ENCODE data around the gene SNX11.
A peak's percentile ranks its signal among the peaks of the same experiment; 100 is the strongest.

SNX11 gene

DNA sequence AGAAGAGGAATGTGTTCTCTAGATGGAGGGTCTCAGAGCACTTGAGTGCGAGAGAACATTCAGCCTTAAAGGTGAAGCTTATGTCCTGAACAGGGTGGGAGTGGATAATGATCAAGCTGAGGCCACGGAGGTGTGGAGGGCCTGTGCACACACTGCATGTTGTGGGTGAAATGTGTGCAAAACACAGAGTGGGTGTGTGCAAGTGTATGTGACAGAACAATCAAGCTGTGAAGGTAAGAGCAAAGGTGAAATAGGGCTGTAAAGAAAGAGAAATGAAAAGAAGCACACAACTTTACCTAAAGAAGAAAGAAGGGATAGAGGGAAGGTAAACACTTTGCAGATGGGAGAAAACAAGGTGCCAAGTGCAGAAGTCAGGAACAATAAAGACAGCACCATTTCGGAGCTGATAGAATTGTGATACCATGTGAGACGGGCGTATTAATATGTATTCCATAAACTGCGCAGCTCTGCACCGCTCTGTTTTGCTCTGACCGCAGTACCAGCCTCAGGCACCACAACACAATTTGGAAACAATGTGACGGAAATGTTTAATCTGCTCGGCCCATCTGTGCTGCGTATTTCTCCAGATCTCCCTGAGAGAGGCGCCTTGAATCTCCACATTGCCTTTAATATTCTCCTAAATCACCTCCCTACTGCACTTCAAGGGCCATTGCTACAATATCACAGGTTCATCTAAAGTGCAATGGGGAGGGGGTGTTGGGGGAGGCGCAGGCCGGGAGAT is 40.6 kb downstream of the SNX11 start:
- TF ChIP-seq, protein P1, sequence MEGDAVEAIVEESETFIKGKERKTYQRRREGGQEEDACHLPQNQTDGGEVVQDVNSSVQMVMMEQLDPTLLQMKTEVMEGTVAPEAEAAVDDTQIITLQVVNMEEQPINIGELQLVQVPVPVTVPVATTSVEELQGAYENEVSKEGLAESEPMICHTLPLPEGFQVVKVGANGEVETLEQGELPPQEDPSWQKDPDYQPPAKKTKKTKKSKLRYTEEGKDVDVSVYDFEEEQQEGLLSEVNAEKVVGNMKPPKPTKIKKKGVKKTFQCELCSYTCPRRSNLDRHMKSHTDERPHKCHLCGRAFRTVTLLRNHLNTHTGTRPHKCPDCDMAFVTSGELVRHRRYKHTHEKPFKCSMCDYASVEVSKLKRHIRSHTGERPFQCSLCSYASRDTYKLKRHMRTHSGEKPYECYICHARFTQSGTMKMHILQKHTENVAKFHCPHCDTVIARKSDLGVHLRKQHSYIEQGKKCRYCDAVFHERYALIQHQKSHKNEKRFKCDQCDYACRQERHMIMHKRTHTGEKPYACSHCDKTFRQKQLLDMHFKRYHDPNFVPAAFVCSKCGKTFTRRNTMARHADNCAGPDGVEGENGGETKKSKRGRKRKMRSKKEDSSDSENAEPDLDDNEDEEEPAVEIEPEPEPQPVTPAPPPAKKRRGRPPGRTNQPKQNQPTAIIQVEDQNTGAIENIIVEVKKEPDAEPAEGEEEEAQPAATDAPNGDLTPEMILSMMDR (conservative IDR thresholded peaks at IDR 0.05; ENCODE audit: low read depth, low read length) = no peak
- no peak for DNase-seq (ENCODE audit: low read depth)
- H3K4me3 ChIP-seq (ENCODE audit: low read depth, low read length) = no peak overlapping the region

DNA sequence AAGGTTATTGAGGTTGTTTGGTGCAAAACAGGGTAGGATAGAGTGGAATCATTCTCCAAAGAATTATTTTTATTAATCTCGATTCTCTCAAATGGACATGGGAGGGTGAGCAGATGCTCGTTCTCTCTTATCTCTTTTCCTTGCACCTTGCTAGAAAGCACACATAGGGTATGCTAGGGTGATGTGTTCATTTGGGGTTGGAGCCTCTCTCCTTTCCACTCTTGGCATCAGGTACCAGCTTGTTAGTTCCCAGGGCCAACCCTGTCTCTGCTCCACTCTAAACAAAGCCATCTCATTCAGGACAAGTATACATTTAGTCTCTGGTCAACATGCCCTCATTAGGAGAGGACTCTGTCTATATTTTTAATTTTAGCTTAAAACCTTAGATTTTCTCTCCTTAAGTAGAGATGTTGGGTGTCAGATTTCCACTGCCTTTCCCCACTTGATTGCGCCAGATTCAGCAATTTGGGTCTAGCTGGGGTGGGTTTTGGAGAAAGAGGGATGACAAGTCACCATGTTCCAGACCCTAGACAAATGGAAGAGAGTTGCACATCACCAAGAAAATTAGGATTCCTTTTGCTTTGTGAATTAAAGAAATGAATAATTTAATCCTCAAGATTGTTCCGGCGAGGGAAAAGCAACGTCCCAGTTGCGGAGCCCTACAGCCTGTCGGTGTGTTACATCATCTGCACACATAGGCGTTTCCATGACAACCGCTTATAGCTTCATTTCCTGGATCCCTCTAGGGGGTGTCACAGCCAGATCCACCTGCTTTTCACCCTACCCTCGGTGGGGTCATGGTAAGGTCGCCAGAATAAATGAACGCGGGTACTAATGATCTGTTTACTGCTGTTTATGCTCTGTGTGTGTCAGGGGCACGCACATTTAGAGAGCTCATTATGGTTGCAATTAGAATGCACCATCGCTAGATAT is 41.6 kb downstream of the SNX11 start:
- TF ChIP-seq, protein P1 (conservative IDR thresholded peaks at IDR 0.05; ENCODE audit: low read depth, low read length) = no peak
- DNase-seq (ENCODE audit: low read depth) = peak; percentile 26
- no peak overlapping the region for H3K4me3 ChIP-seq (ENCODE audit: low read depth, low read length)

DNA sequence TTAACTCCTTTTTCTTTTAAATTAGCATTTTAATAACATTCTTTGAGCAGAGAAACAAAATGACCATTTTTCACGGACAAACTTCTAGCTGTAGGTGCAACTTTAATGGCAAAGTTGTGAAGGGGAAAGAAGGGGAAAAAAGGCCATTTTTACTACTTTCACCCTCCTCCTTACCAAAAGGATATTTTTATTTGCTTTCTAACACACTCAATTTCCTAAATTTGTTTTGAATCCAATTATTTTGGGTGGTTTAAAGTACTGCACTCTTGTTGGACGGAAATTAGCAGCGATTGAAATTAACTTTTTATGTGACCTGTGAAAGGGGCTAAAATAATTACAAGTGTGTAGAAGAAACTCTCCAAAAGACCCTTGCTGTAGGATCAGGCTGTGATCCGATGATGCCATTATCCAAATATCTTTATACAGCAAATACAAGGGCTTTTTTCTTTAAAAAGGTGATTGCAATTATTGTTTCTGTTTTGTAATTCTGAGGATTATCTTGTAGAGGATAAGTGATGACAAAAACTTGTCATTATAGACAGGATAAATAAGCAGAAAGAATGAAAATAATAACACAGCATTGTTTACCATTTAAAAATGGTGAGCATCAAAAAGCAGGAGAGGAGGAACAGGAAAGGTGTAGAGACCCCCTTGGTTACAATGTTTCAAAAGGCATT is 42.4 kb downstream of the SNX11 start:
- H3K4me3 ChIP-seq (ENCODE audit: low read depth, low read length) = no peak overlapping the region
- DNase-seq (ENCODE audit: low read depth) = no peak
- TF ChIP-seq, protein P1 (conservative IDR thresholded peaks at IDR 0.05; ENCODE audit: low read depth, low read length) = no peak

DNA sequence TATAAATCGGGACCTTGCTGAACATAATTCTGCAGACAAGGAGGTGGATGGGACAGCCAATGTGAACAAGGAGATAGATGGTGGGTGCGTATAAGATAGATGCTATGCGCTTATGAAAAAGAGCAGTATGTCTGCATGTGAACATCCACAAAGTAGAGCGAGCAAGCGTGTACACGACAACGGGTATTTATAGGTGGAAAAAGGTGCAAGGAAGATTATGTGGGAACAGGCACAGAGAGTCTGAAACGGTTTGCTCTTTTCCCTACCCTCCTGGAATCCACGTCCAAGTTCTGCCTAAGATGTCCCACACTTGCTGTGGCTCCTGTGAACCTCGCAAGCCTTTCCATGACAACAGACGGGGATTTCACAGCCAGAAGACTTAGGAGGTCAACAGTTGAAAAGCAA is 43.0 kb downstream of the SNX11 start:
- H3K4me3 ChIP-seq (ENCODE audit: low read depth, low read length) = no peak overlapping the region
- TF ChIP-seq, protein P1 (conservative IDR thresholded peaks at IDR 0.05; ENCODE audit: low read depth, low read length) = no peak
- no peak for DNase-seq (ENCODE audit: low read depth)

DNA sequence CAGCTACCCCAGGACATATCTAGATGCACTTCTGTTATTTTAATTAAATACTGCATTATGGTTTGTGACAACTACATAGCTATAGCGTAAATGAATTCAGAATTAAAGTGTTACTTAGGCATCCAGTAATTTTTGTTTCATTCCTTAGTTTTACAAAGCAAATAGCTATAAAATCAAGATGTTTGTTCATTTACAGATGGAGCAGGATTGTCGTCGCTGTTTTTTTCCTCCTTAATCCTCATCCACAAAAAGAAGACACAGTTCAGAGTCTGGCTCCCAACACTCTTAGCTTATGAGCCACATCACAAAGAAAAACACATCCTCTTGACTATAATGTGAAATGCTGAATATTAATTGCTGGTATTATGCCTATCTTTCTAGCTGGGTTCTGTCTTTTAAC is 43.7 kb downstream of the SNX11 start:
- no peak overlapping the region for H3K4me3 ChIP-seq (ENCODE audit: low read depth, low read length)
- no peak for DNase-seq (ENCODE audit: low read depth)

GRCh38 chr17:48152289-48152688 is 44.7 kb downstream of the SNX11 start:
- no peak for DNase-seq (ENCODE audit: low read depth)
- no peak overlapping the region for H3K4me3 ChIP-seq (ENCODE audit: low read depth, low read length)
- TF ChIP-seq, protein P1 (conservative IDR thresholded peaks at IDR 0.05; ENCODE audit: low read depth, low read length) = no peak

More for the DNA sequence above, 43.7 kb downstream of the SNX11 start:
- TF ChIP-seq, protein P1 (conservative IDR thresholded peaks at IDR 0.05; ENCODE audit: low read depth, low read length) = no peak

All from choroid plexus epithelial cell (primary cell).